SU-DHL-6 (cell line): ENCODE results near the gene CCZ1.

ENCODE experiments used
- CTCF ChIP-seq: fragments of 200-600 bp; sonication (generic); IDR thresholded peaks from one replicate; pipeline ENCODE4 v1.5.1; 2017; ENCODE audit warnings: antibody characterized with exemption, mild to moderate bottlenecking, low read length, moderate library complexity; ENCODE audit not compliant: insufficient read depth, poor library complexity, severe bottlenecking
- EZH2phosphoT487 ChIP-seq: fragments of 200-600 bp; sonication (generic), shearing (Covaris generic); conservative IDR thresholded peaks from 2 replicates; pipeline ENCODE4 v1.6.1; 2018; ENCODE audit warnings: mild to moderate bottlenecking, antibody characterized with exemption, low read length, moderate library complexity, mixed read lengths

- TF ChIP-seq CTCF (no peak), EZH2phosphoT487 (no peak)
Observed at GRCh38 chr7:5892498-5892897, 6.0 kb upstream of the CCZ1 start.
